ENCODE measurements around the gene IL1RAPL2.
A peak's percentile ranks its signal among the peaks of the same experiment; 100 is the strongest.

IL1RAPL2 gene

GRCh38 chrX:105696870-105697269 lies 1130.9 kb downstream of the IL1RAPL2 start:
- no peak for TF ChIP-seq CTCF (conservative IDR thresholded peaks at IDR 0.05)
- no peak overlapping the region for H3K27ac ChIP-seq

GRCh38 chrX:105697984-105698781 lies 1132.2 kb downstream of the IL1RAPL2 start:
- TF ChIP-seq CTCF (conservative IDR thresholded peaks at IDR 0.05) = no peak
- no peak overlapping the region for H3K27ac ChIP-seq

GRCh38 chrX:105700331-105700730 lies 1134.3 kb downstream of the IL1RAPL2 start:
- no peak for TF ChIP-seq CTCF (conservative IDR thresholded peaks at IDR 0.05)
- H3K27ac ChIP-seq = no peak overlapping the region

- H3K27ac ChIP-seq = no peak overlapping the region
- TF ChIP-seq CTCF (conservative IDR thresholded peaks at IDR 0.05) = peak; percentile 22
Observed at GRCh38 chrX:105701310-105702052, 1135.5 kb downstream of the IL1RAPL2 start.

- no peak for TF ChIP-seq CTCF (conservative IDR thresholded peaks at IDR 0.05)
Observed at GRCh38 chrX:105703876-105704275, 1137.9 kb downstream of the IL1RAPL2 start.

GRCh38 chrX:105706041-105706440 lies 1140.0 kb downstream of the IL1RAPL2 start:
- no peak overlapping the region for H3K27ac ChIP-seq
- no peak for TF ChIP-seq CTCF (conservative IDR thresholded peaks at IDR 0.05)

More at GRCh38 chrX:105703876-105704275, 1137.9 kb downstream of the IL1RAPL2 start:
- no peak overlapping the region for H3K27ac ChIP-seq

- no peak for TF ChIP-seq CTCF (conservative IDR thresholded peaks at IDR 0.05)
- H3K27ac ChIP-seq = no peak overlapping the region
Observed at GRCh38 chrX:105711805-105712204, 1145.8 kb downstream of the IL1RAPL2 start.

Measured in VCaP (cell line).